DMS53 treated with DMSO at 0.1 percent for 48 hours (cell line): ENCODE results near the gene SPPL3.

Experiments
- DNase-seq: peaks from one replicate; lab custom pipeline; 2025; ENCODE audit not compliant: unreplicated experiment; lab: John Stamatoyannopoulos, UW

Gene SPPL3

GRCh38 chr12:120790114-120790513, 114.0 kb downstream of the SPPL3 start:
- DNase-seq: no peak

- no peak for DNase-seq
Observed at GRCh38 chr12:120787889-120788288, 116.3 kb downstream of the SPPL3 start.

GRCh38 chr12:120784804-120785203, 119.4 kb downstream of the SPPL3 start:
- no peak for DNase-seq

DNA sequence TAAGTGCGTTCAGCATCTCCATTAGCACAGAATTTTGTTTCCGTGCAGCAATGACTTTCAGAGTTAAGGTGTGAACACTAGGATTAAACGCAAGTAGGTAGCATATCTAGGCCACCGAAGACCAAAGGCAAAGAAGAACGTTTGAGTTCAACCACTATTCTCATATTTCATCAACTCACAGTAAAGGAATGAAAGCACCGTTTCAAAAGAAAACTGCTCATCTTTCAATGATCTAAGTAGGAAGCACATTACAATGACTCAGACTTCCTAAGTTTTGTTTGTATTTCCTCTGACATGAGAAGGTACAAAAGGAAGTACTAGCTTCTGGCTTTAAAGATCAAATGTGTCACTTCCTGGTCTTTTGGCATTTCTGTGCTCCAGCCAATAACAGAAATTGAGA, 121.0 kb downstream of the SPPL3 start:
- no peak for DNase-seq

DNA sequence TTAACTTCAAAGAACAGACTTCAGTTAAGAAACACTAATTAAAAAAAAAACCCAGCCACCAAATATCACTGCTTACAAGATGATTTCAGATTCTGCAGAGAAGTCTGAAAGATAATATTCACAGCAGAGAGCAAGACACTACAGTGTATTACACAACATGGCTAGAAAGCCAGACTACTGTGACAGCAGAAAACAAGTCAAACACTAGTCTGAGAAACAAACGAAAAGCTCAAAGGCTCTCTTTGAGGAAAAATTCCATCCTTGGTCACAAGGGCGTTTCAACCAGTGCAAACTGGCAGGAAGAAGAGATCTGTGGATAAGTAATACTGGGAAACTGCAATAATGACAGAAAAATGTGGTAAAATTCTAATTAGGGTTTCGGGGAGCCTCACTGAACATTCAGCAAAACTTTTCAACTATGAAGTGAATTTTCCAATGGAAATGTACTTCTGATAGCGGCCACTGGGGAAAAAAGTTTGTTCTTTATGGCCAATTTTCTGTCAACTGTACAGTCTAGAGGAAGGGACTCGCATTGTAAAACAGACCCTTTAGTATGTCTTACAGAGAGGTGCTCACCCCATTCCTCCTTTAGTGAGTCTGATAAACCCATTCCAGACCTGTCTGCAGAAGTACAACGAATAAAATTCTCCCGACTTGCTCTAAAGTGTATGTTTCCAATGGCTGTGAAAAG, 128.2 kb downstream of the SPPL3 start:
- no peak for DNase-seq

DNA sequence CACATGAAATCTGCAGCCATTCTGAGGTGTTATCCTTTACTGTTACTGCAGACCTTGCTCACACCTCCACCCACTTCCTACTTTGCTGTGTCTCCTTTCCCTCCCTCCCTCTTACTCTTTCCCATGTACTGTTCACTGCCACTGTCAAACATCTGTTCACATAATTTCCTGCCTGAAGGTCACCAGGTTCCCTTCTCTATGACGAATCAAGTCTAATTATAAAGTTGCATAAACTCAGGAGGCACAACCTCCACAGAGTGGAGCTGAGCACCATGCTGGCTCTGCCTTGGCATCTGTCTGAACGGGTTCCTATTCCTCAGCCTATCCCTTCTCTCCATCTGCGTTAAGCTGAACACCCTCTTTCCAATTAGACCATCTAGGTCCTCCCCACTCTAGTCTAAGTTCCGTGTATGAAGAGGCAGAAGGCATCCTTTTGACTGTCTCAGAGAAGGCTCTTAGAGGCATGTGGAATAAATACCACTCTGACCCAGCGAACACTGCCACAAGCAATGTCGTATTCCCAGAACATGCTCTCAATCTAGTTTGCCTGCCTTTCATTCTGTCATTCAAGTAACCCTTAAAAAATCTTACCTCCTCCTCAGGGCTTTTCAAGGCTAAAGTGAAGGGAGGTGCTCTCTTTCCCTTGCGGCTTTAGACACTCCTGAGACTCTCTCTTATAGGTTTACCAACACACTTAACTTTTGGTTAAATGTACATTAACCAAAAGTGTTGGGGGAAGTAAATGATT, 129.8 kb downstream of the SPPL3 start:
- no peak for DNase-seq

DNA sequence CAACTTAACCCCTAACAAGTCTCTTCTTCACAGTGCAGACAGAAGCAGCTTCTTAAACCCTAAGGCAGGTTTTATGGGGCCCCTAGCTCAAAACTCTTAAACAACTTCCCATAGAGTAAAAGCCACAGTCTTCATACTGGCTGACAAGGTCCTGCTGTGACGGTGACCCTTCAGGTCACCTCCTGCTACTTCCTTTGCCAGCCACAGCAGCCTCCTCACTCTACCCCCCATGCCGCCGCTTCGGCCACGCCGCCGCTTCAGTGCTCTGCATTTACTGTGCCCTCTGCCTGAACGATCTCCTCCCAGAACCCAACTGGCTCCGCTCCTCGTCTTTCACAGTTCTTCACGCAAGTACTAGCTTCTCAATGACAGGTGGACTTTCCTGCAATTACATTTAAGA, 133.1 kb downstream of the SPPL3 start:
- DNase-seq: no peak

DNA sequence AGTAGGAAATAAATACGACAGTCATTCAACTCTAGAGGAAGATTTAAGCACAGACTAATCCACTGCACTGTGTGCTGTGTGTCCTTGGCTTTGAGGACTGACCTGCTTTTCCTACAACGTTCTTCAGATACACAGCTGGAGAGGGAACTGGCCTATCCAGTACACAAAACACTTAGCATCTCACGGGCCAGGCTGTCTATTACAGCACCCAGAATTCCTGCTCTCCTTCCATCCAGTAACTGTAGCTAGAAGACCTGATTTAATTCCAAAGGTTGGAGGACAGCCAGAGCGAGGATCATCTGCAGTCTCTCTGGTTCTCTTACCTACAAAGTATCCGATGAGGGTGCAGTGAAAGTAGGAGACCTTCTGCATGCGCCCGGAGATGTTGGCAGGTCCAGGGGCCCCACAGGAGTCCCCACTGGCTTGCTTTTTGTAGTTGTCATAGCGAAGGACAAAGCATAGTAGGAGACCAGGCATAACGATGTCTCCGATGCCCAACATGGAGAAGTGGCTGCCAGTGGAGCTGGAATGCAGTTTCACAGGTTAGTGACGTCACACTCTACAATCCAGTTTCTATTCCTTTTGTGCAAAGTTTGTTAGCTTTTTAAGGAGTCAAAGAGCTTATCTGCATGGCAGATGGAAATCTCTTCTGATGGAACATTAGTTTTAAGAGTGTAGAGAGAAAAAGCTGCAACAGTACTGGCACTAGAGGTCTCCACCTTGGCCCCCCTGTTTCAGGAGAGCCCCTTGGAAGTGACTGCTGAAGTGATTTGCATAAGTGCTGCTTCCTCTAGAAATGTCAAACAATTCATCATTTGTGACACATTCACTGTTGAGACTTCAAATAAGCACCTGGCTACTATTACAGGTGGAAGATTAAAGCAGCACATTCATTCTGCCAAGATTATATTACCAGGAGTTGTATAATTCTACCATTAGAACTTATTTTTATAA, 136.8 kb downstream of the SPPL3 start:
- DNase-seq: no peak

GRCh38 chr12:120766566-120766965, 137.6 kb downstream of the SPPL3 start:
- no peak for DNase-seq

DNA sequence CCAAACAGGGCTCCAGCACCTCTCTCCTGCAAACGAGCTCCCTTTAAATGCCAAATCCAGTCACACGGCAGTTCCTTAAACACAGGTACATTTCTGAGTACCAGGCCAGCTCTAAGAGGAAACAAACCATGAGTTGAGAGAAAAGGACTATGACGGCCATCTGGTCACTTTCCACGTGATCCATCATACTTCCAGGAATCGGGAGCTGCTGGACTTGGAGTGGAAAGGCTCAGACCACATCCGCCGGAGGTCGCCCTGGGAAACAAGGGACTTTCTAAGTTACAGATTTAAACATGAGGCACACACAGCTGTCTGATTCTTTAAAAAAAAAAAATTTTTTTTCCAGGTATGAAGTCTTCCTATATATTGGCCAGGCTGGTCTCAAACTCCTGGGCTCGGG, 139.3 kb downstream of the SPPL3 start:
- DNase-seq: no peak

DNA sequence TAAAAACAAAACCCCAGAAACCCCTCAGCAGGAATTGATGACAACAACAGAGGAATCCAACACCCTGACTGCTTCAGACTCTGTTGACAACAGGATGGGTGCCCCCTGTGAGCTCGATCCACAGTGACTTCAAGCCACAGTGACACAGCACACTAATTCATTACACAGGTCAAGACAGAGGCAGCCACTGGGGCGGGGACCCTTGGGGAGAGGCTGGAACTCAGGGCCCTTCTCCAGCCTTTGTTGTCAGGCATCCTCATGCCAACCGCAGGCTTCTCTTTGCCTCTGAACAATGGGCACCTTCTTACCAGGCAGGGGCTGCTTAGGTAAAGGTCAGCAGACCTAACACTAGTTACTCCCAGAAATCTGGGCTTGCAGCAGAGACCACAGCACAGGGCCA, 140.9 kb downstream of the SPPL3 start:
- no peak for DNase-seq

DNA sequence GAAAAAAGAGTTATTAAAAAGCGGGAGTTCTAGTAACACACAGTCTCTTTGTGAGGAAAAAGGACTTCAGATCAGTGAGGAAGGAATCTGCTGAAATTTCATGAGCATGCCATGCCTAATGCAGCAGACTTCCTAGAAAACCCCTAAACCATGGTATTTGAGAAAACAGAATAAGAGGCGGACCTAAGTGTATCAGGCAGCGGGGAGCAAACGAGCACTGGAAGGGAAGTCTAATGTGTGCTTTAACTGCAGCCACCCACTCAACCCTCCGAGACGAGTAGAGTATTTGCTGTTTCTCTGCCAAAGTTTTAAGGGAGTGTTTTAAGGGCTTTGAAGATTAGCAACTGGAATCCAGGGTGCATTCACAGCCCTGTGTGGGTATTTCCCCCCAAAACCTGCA, 142.1 kb downstream of the SPPL3 start:
- DNase-seq: no peak

GRCh38 chr12:120761519-120761934, 142.6 kb downstream of the SPPL3 start:
- DNase-seq: no peak

DNA sequence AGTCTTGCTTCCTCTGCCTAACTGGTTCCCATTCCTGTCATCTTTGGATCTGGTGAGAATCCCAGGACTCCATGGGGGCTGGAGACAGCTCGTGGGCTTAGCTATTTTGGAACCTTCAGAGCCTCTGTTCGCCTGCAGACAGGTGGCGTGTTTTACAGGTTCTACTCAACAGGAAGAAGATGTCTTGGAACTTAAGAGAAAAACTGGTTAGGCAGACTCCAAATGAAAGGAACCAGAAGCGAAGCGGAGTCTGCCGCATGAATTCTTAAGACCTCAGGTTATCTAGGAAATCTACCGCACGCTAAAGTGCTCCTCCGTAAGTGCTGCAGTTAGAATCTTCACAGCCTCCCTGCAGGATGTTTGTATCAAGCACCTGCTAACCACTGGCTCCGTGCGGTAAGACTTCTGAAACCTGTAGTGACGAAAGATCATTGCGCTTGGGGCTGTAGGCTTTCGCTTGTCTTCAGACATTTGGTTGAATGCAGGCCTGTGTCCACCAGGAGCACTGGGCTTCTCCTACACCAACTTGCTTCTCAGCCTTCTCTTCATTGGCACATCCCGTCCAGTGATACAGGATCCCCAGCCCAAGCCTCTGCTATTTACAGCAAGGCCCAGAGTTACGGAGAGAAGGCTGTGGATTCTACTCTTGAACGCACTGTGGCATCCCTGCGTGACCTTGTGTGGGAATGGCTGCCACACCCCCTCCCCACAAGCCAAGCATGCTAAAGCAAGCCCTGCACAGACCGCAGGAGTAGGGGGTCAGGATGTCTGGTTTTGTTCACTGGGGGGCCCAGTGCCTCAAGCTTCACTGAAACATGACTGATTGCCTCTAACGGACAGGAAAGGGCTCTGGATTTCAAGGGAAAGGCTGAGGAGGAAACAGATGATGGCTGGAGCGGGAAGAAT, 143.6 kb downstream of the SPPL3 start:
- DNase-seq: no peak

- DNase-seq: no peak
Observed at GRCh38 chr12:120759591-120760348, 144.4 kb downstream of the SPPL3 start.

DNA sequence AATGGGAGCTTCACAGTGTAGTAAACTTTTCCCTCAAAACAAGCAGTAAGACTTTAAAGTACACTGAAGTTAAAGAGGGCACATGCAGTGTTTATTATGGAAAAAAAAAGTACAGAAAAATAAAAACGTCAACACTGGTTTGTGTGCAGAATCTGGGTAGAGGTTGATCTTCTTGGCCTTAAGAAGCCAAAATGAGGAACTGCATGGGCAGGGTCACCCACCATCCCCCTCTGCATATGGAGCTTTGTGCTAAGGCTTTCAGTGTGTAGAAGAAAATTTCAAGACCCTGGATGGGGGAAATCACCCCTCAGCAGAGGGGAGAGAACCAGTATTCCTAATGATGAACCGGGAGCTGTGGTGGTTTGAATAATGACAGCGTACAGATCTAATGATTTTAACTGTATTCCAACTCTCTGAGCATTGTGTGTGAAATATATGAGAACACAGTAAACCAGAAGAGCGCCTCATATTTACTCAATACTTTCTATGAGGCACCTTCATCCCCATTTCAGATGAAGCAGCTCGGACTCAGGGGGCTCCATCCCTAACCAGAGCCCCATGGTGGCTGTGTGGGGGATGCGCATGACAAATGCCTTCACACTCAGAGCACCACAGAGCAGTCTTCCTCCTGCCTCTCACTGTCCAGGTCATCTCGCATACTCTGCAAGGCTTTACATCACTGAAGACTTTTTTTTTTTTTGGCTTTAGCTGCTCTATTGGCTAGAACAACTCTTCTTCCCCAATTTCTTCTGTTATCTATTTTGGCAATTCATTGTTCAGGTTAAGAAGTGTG, 145.2 kb downstream of the SPPL3 start:
- DNase-seq: no peak

GRCh38 chr12:120757949-120758348, 146.2 kb downstream of the SPPL3 start:
- no peak for DNase-seq

- DNase-seq: no peak
Observed at GRCh38 chr12:120757226-120757742, 146.9 kb downstream of the SPPL3 start.

DNA sequence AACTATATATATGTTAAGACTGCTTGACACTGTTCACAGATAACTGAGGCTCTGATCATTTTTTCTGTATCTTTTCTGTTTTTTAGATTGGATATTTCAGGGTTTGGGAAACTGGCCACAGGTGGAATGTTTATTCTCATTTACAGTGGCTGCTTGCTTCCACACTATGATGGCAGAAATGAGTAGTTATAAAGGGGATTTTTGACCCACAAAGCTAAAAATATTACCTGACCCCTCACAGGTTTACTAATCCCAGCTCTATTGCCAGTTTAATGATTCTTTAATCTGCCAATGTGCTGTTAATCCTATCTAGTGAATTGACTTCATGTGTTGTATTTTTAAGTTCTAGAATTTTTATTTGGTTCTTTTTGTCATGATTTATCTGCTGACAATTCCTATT, 148.9 kb downstream of the SPPL3 start:
- DNase-seq: no peak
